Ureter (tissue), 1 donor: Measurements from ENCODE around the gene KCTD21. TPM values are rescaled to one million over a fixed set of nuclear protein-coding genes. Genes with fewer than 3 reads are reported as not detected.
"Not testable (repeated sequence)": the region's sequence is repeated elsewhere in the genome, so short reads cannot be mapped to it uniquely, and the experiment has no call there.

ENCODE experiments used
- DNase-seq: peaks from one replicate; pipeline ENCODE4 v3.0.0-alpha.2; 2020; ENCODE audit warnings: low spot score
- total RNA-seq: library from RNA; stranded (reverse); gene quantifications from one replicate; pipeline ENCODE4 v1.2.4, GENCODE V29; 2023
- donor health status: DM: yes; HTN: yes; CAD: no.

Gene KCTD21, protein sequence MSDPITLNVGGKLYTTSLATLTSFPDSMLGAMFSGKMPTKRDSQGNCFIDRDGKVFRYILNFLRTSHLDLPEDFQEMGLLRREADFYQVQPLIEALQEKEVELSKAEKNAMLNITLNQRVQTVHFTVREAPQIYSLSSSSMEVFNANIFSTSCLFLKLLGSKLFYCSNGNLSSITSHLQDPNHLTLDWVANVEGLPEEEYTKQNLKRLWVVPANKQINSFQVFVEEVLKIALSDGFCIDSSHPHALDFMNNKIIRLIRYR
- total RNA-seq = 6.7 TPM

- DNase-seq = peak; percentile 97
These were observed at the start of gene KCTD21, which contains the start of gene USP35 for GRCh38 chr11:78188286-78189173. KCTD21 (minus strand) TSS chr11:78188626; CDS start chr11:78174554, 14,072 bp downstream. USP35 (plus strand) TSS chr11:78188919; CDS start chr11:78196246, 7,327 bp downstream.

DNA sequence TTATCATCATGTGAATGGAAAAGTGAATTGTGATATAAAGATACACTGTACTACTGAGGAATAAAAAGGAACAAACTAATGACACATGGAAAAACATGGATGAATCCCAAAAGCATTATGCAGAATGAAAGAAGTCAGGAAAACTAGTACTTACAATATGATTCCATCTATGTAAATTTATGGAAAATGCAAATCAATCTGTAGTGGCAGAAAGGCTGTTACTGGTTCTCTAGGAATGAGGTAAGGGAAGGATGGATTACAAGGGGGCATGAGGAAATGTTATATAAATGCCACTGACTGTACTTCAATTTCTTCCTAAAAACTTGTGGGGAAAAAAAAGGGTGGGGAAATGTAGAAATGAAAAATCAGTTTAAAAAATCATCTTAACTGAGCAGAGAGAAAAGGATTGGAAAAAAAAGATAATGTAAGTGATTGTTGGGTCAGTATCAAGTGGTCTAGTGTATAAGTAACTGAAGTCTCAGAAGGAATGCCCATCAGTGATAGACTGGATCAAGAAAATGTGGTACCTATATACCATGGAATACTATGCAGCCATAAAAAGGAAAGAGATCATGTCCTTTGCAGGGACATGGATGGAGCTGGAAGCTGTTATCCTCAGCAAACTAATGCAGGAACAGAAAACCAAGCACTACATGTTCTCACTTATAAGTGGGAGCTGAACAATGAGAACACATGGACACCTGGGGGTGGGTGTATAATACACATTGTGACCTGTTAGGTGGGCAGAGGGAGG is 49.0 kb upstream of the KCTD21 start:
- DNase-seq = no peak

DNA sequence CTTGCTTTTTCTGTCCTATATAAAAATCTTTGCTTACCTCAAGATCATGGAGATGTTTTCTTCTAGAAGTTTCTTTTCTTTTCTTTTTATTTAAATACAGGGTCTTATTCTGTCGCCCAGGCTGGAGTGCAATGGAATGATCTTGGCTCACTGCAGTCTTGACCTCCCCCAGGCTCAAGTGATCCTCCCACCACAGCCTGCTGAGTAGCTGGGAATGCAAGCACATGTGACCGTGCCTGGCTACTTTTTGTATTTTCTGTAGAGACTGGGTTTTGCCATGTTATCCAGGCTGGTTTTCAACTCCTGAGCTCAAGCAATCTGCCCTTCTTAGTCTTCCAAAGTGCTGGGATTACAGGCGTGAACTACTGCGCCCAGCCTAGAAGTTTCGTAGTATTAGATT is 45.6 kb upstream of the KCTD21 start:
- no peak for DNase-seq

- DNase-seq = not testable (repeated sequence)
These were observed 44.6 kb upstream of the KCTD21 start for GRCh38 chr11:78233046-78233445.

GRCh38 chr11:78231962-78232501 is 43.6 kb upstream of the KCTD21 start:
- no peak for DNase-seq

GRCh38 chr11:78230161-78230877 is 41.9 kb upstream of the KCTD21 start:
- DNase-seq = no peak

DNA sequence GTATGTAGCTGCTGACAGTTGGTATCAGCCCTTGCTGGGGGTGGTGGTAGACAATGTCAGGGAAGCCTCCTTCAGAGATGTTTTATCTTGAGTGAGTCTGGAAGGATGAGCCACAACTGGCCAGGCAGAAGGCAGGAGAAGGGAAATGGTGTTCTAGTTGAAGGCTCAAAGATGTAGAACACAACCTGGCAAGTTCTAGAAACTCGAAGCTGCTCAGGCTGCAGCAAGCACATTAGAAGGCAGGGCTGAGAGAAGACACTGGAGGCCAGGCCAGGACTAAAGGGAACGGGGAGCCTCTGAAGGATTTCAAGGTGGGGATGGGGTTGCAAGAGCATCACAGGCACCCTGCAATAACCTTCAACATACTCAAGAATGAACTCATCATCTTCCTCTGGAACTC is 40.7 kb upstream of the KCTD21 start:
- DNase-seq = no peak

- DNase-seq = no peak
These were observed 40.0 kb upstream of the KCTD21 start for GRCh38 chr11:78228467-78228866.

GRCh38 chr11:78227921-78228320 is 39.5 kb upstream of the KCTD21 start:
- DNase-seq = no peak

- DNase-seq = no peak
These were observed 38.6 kb upstream of the KCTD21 start for GRCh38 chr11:78226684-78227680.

DNA sequence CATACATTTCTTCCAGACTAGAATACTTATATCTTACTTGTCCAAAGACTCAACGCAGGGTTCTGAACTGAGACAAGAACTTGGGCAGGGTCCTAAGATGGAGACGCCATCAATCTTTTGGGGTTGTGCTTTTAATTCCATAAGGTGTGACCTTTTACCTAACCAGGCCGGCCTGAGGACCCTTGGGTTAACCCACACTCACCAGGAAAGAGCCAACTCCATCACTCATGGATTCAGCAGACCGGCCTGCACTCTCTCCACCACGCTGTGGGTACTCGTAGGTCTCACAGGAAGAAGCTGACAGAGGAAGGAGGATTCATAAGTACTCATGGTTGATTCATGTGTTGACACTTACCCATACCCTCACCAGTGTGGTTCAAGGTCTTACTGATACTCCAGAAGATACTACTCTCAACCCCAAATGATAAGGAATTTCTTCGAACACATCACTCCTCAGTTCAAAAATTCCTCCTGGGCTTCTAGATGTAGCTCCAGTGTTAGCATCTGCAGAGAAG is 36.5 kb upstream of the KCTD21 start:
- no peak for DNase-seq

GRCh38 chr11:78224506-78224905 is 36.1 kb upstream of the KCTD21 start:
- DNase-seq = no peak

GRCh38 chr11:78223320-78223954 is 35.0 kb upstream of the KCTD21 start:
- DNase-seq = no peak

DNA sequence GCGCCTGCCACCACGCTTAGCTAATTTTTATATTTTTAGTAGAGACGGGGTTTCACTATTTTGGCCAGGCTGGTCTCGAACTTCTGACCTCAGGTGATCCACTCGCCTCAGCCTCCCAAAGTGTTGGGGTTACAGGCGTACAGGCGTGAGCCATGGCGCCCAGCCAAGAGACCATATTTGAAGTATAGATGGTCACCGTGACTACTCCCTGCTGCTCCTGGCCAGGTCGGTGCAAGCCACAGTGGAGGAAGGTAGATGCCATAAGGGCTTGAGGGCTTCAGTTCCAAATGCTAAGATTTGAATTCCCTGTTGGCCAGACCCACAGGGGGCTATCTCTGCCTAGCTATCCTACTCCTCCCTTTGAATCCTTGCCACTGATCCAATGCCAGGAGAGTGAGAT is 34.3 kb upstream of the KCTD21 start:
- peak; percentile 37 for DNase-seq

GRCh38 chr11:78221396-78222315 is 33.2 kb upstream of the KCTD21 start:
- DNase-seq = peak; percentile 29

DNA sequence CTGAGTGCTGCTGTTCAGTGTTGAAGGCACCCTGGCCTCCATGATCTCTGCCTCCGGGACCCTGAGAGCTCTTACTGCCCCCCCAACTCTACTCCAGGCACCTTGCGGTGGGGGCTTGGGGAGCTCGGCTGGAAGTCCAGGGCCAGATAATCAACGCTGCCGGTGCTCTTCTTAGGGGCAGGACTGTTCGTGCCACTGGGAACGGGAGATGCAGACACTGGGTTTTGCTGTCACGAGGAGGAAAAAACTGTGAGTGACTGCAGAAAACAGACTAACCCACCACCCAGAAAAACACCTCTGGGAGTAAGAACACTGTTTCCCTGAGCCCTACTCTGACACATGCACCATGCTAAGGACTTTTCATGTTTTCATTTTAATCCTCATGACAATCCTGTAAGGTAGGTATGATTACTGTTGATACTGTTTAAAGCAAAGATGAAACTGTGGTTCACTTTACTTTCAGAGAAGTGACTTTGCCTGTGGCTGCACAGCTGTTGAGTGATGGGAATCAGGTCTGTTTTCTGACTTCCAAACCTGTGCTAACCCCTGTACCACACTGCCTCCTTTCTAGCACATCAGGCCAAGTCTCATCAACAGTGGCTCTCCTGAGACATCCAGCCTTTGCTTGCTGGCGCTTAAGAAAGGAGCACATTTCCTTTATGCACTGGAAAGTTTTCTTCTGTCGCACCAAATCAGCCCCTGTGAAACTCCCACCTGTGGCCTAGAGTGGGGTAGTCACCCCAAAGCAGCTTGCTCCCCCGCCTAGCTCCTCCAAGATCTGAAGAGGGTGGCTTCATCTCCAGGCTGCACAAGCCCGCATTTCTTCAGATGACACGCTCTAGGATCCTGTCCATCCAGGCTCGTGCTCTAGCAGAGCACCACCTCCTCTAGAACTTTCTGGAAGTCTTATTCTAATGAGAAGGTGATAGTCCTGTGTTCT is 32.1 kb upstream of the KCTD21 start:
- peak; percentile 32 for DNase-seq
